ENCODE results near the gene IFNL1. TPM values are rescaled to one million over a fixed set of nuclear protein-coding genes. Genes with fewer than 3 reads are reported as not detected.
A peak's percentile ranks its signal among the peaks of the same experiment; 100 is the strongest.

IFNL1 gene
- total and polyA plus RNA-seq, 2 donors from 2014 or later, result not detected

DNA sequence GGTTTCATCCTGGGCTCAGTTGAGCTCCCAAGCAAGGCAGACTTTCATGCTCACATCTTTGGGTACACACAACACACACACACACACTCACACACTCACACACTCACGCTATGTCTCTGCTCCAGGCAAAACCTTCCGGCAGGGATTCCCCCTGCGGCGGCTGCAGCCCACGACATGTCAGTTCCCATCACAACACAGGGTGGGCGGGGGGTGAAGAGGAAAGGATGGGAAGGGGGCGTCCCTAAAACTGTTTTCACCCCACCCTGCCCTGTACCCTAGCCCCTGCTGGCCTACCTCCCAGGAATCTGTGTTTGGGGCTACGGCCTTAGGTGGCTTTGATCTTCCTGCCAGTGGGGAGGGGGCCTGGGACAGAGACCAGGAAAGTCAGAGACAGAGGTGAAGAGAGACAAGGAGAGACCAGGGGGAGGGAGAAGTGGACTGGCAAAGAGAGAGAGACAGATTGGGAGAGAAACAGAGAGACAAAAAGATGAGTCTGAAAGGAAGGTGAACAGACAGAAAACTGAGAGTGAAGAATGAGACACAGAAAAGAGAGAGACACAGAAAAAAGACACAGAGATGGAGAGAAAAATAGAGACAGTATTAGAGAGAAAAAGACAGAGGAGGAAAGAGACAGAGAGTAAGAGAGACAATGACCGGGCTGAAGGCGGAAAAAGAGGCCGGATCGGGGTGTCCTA lies 20.6 kb downstream of the IFNL1 start:
- peak in 1 of 5 donors; percentile 36 for DNase-seq
- intact Hi-C loops (cut with DNase I), result no loop called here

DNA sequence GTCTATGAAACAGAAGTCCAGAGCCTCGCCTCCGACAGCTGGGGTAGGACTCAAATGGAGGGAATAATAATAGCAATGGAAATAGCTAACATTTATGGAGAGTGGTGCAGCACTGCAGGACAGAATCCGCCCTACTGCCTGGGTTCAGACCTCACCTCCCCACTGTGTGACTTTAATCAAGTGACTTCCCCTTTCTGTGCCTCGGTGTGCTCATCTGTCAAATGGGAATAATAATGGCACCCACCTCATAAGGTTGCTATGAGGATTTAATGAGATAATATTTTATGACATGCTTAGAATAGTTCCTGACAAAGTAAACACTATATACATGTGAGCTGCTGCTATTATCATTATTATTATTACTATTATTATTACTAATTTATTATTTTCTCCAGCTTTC lies 21.3 kb downstream of the IFNL1 start:
- Histone ChIP-seq H3K4me3 (ENCODE audit: low read length in 3 of 3) (no peak overlapping the region), H3K9me3 (ENCODE audit: control insufficient read depth in 2 of 3, insufficient read depth in 1 of 3, low read length in 3 of 3) (no peaks in the 10 kb centered on the region), H3K27ac (ENCODE audit: low read depth in 2 of 2, low read length in 2 of 2) (no peak overlapping the region), H3K36me3 (ENCODE audit: control insufficient read depth in 2 of 3, insufficient read depth in 3 of 3, low read length in 3 of 3) (no peaks in the 10 kb centered on the region), H3K27me3 (ENCODE audit: control insufficient read depth, insufficient read depth, low read length) (no peaks in the 10 kb centered on the region), H3K9ac (ENCODE audit: low read length in 3 of 3) (no peak overlapping the region), H3K4me1 (ENCODE audit: control insufficient read depth in 2 of 3, insufficient read depth in 2 of 3, low read depth in 1 of 3, low read length in 3 of 3) (peaks cover 0 to 5% (median 0%) of the 10 kb centered on the region in 3 donors)
- DNase-seq, result no peak
- intact Hi-C loops (cut with DNase I), result no loop called here
- FAIRE-seq, result no peak
- TF ChIP-seq, protein P1, sequence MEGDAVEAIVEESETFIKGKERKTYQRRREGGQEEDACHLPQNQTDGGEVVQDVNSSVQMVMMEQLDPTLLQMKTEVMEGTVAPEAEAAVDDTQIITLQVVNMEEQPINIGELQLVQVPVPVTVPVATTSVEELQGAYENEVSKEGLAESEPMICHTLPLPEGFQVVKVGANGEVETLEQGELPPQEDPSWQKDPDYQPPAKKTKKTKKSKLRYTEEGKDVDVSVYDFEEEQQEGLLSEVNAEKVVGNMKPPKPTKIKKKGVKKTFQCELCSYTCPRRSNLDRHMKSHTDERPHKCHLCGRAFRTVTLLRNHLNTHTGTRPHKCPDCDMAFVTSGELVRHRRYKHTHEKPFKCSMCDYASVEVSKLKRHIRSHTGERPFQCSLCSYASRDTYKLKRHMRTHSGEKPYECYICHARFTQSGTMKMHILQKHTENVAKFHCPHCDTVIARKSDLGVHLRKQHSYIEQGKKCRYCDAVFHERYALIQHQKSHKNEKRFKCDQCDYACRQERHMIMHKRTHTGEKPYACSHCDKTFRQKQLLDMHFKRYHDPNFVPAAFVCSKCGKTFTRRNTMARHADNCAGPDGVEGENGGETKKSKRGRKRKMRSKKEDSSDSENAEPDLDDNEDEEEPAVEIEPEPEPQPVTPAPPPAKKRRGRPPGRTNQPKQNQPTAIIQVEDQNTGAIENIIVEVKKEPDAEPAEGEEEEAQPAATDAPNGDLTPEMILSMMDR (IDR thresholded peaks at IDR 0.05; ENCODE audit: borderline replicate concordance, extremely low read depth, insufficient read depth), result no peak

More for the DNA sequence above, 20.6 kb downstream of the IFNL1 start:
- FAIRE-seq, result no peak
- H3K4me1 ChIP-seq (ENCODE audit: control insufficient read depth in 2 of 3, insufficient read depth in 2 of 3, low read depth in 1 of 3, low read length in 3 of 3), result peaks cover 0 to 5% (median 0%) of the 10 kb centered on the region in 3 donors
- H3K9ac ChIP-seq (ENCODE audit: low read length in 3 of 3), result no peak overlapping the region
- no peaks in the 10 kb centered on the region for H3K9me3 ChIP-seq (ENCODE audit: control insufficient read depth in 2 of 3, insufficient read depth in 1 of 3, low read length in 3 of 3)
- H3K27me3 ChIP-seq (ENCODE audit: control insufficient read depth, insufficient read depth, low read length), result no peaks in the 10 kb centered on the region
- H3K36me3 ChIP-seq (ENCODE audit: control insufficient read depth in 2 of 3, insufficient read depth in 3 of 3, low read length in 3 of 3), result no peaks in the 10 kb centered on the region
- no peak overlapping the region for H3K27ac ChIP-seq (ENCODE audit: low read depth in 2 of 2, low read length in 2 of 2)
- TF ChIP-seq, protein P1 (IDR thresholded peaks at IDR 0.05; ENCODE audit: borderline replicate concordance, extremely low read depth, insufficient read depth), result no peak
- no peak overlapping the region for H3K4me3 ChIP-seq (ENCODE audit: low read length in 3 of 3)

DNA sequence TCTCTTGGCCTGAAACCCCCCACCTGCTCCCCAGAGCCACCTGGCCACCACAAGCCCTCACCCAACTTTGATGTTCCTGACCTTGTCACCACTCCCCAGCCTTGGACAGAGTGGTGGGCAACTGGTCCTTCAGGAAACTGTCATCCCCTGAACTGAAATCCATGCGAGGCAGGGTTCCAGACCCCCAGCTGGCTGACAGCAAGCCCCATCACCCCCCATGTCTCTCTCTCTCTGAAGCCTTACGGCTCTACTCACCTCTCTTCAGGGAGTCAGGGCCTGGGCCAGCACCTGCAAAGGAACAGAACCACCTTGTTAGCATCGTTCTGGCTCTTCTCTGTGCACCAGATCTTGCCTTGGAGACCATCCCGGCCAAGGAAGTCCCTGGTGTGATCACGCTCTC lies 21.9 kb downstream of the IFNL1 start:
- Histone ChIP-seq H3K4me1 (ENCODE audit: control insufficient read depth in 2 of 3, insufficient read depth in 2 of 3, low read depth in 1 of 3, low read length in 3 of 3) (peaks cover 0 to 5% (median 0%) of the 10 kb centered on the region in 3 donors), H3K4me3 (ENCODE audit: low read length in 3 of 3) (no peak overlapping the region), H3K9ac (ENCODE audit: low read length in 3 of 3) (no peak overlapping the region), H3K27ac (ENCODE audit: low read depth in 2 of 2, low read length in 2 of 2) (no peak overlapping the region), H3K9me3 (ENCODE audit: control insufficient read depth in 2 of 3, insufficient read depth in 1 of 3, low read length in 3 of 3) (no peaks in the 10 kb centered on the region), H3K36me3 (ENCODE audit: control insufficient read depth in 2 of 3, insufficient read depth in 3 of 3, low read length in 3 of 3) (no peaks in the 10 kb centered on the region), H3K27me3 (ENCODE audit: control insufficient read depth, insufficient read depth, low read length) (no peaks in the 10 kb centered on the region)
- TF ChIP-seq, protein P1 (IDR thresholded peaks at IDR 0.05; ENCODE audit: borderline replicate concordance, extremely low read depth, insufficient read depth), result no peak
- intact Hi-C loops (cut with DNase I), result no loop called here
- FAIRE-seq (no peak), DNase-seq (no peak)
